ENCODE results near the gene ZNF560.

The ZNF560 gene

GRCh38 chr19:9494096-9494495 is 4.3 kb downstream of the ZNF560 start:
- H3K27ac ChIP-seq (replicated peaks) = no peak overlapping the region
- no peak for DNase-seq (ENCODE audit: low read depth in 1 of 2, low spot score in 1 of 2)
- no peak for TF ChIP-seq CTCF (IDR thresholded peaks at IDR 0.05; ENCODE audit: insufficient read depth, low read length)
- no peak for TF ChIP-seq POLR2AphosphoS5 (IDR thresholded peaks at IDR 0.05; ENCODE audit: low read depth)
- no peaks in the 10 kb centered on the region for H3K27me3 ChIP-seq (ENCODE audit: insufficient read depth, poor library complexity, severe bottlenecking)
- H3K4me3 ChIP-seq (replicated peaks; ENCODE audit: insufficient read depth, low read length) = no peak overlapping the region

- no peaks in the 10 kb centered on the region for H3K27me3 ChIP-seq (ENCODE audit: insufficient read depth, poor library complexity, severe bottlenecking)
- H3K27ac ChIP-seq (replicated peaks) = no peak overlapping the region
- no peak for DNase-seq (ENCODE audit: low read depth in 1 of 2, low spot score in 1 of 2)
- no peak overlapping the region for H3K4me3 ChIP-seq (replicated peaks; ENCODE audit: insufficient read depth, low read length)
- TF ChIP-seq CTCF (IDR thresholded peaks at IDR 0.05; ENCODE audit: insufficient read depth, low read length) (no peak), SPI1 (IDR thresholded peaks at IDR 0.05; ENCODE audit: borderline replicate concordance, low read depth) (no peak), GABPA (IDR thresholded peaks at IDR 0.05; ENCODE audit: low read depth) (no peak), POLR2AphosphoS5 (IDR thresholded peaks at IDR 0.05; ENCODE audit: low read depth) (no peak)
- TF ChIP-seq, protein P1, sequence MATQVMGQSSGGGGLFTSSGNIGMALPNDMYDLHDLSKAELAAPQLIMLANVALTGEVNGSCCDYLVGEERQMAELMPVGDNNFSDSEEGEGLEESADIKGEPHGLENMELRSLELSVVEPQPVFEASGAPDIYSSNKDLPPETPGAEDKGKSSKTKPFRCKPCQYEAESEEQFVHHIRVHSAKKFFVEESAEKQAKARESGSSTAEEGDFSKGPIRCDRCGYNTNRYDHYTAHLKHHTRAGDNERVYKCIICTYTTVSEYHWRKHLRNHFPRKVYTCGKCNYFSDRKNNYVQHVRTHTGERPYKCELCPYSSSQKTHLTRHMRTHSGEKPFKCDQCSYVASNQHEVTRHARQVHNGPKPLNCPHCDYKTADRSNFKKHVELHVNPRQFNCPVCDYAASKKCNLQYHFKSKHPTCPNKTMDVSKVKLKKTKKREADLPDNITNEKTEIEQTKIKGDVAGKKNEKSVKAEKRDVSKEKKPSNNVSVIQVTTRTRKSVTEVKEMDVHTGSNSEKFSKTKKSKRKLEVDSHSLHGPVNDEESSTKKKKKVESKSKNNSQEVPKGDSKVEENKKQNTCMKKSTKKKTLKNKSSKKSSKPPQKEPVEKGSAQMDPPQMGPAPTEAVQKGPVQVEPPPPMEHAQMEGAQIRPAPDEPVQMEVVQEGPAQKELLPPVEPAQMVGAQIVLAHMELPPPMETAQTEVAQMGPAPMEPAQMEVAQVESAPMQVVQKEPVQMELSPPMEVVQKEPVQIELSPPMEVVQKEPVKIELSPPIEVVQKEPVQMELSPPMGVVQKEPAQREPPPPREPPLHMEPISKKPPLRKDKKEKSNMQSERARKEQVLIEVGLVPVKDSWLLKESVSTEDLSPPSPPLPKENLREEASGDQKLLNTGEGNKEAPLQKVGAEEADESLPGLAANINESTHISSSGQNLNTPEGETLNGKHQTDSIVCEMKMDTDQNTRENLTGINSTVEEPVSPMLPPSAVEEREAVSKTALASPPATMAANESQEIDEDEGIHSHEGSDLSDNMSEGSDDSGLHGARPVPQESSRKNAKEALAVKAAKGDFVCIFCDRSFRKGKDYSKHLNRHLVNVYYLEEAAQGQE (IDR thresholded peaks at IDR 0.05; ENCODE audit: insufficient replicate concordance, low read depth) = no peak
Observed at GRCh38 chr19:9487016-9487415, 11.4 kb downstream of the ZNF560 start.

- TF ChIP-seq POLR2AphosphoS5 (IDR thresholded peaks at IDR 0.05; ENCODE audit: low read depth) (no peak), SPI1 (IDR thresholded peaks at IDR 0.05; ENCODE audit: borderline replicate concordance, low read depth) (no peak), CTCF (IDR thresholded peaks at IDR 0.05; ENCODE audit: insufficient read depth, low read length) (no peak), GABPA (IDR thresholded peaks at IDR 0.05; ENCODE audit: low read depth) (no peak)
- TF ChIP-seq, protein P1 (IDR thresholded peaks at IDR 0.05; ENCODE audit: insufficient replicate concordance, low read depth) = no peak
- Histone ChIP-seq H3K27me3 (ENCODE audit: insufficient read depth, poor library complexity, severe bottlenecking) (no peaks in the 10 kb centered on the region), H3K4me3 (replicated peaks; ENCODE audit: insufficient read depth, low read length) (no peak overlapping the region), H3K27ac (replicated peaks) (no peak overlapping the region)
- no peak for DNase-seq (ENCODE audit: low read depth in 1 of 2, low spot score in 1 of 2)
Observed at GRCh38 chr19:9485140-9485539, 13.3 kb downstream of the ZNF560 start.

DNA sequence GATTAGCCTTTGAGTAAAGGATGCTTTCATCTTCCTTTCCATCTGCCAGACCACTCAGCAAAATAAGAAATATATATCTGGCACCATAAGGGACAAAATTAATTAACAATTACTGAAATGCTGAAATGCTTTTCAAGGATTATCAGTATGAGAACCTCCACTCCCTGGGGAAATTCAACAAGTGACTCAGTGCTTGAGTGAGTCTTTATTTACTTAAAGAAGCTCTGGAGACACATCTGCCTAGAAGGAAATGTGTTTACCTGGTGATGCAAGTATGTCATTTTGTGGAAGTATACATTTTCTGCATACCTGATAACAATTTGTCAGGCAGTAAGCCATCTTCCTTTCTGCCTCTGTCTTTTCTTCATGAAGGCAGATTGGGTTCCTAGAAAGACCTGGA is 23.4 kb downstream of the ZNF560 start:
- no peaks in the 10 kb centered on the region for H3K27me3 ChIP-seq (ENCODE audit: insufficient read depth, poor library complexity, severe bottlenecking)
- H3K27ac ChIP-seq (replicated peaks) = no peak overlapping the region
- no peak for TF ChIP-seq CTCF (IDR thresholded peaks at IDR 0.05; ENCODE audit: insufficient read depth, low read length)
- DNase-seq (ENCODE audit: low read depth in 1 of 2, low spot score in 1 of 2) = no peak
- H3K4me3 ChIP-seq (replicated peaks; ENCODE audit: insufficient read depth, low read length) = no peak overlapping the region

Measured in HL-60 (cell line).